NT2/D1 (cell line): ENCODE data around the gene SCTR.

Experiments used
- DNase-seq: peaks from one replicate; pipeline ENCODE4 v3.0.0-alpha.2; 2011; ENCODE audit warnings: low read depth, low spot score
- H3K27me3 ChIP-seq: 2 replicates; pipeline ENCODE4 v1.6.0; 2011; ENCODE audit warnings: mild to moderate bottlenecking; ENCODE audit not compliant: insufficient read length, insufficient read depth
- H3K36me3 ChIP-seq: 2 replicates; pipeline ENCODE4 v1.6.1; 2011; ENCODE audit warnings: mild to moderate bottlenecking, low read length, mixed read lengths; ENCODE audit not compliant: insufficient read depth, insufficient read length
- H3K4me1 ChIP-seq: 2 replicates; pipeline ENCODE4 v1.5.1; 2011; ENCODE audit not compliant: insufficient read depth, insufficient read length
- H3K4me3 ChIP-seq: 2 replicates; pipeline ENCODE4 v1.5.1; 2011; ENCODE audit warnings: low read depth; ENCODE audit not compliant: insufficient read length
- H3K9ac ChIP-seq: 2 replicates; pipeline ENCODE4 v1.6.0; 2011; ENCODE audit warnings: low read depth; ENCODE audit not compliant: insufficient read length
- H3K9me3 ChIP-seq: 2 replicates; pipeline ENCODE4 v1.5.1; 2011; ENCODE audit warnings: mild to moderate bottlenecking, low read length; ENCODE audit not compliant: insufficient read depth
- SUZ12 ChIP-seq: IDR thresholded peaks from 2 replicates; pipeline ENCODE4 v1.6.1; 2011; ENCODE audit not compliant: insufficient read length, insufficient read depth; ENCODE audit errors: extremely low read depth
- YY1 ChIP-seq: IDR thresholded peaks from 2 replicates; pipeline ENCODE4 v1.6.1; 2011; ENCODE audit not compliant: insufficient read length, insufficient read depth
- ZNF274 ChIP-seq: IDR thresholded peaks from 2 replicates; pipeline ENCODE4 v1.6.1; 2011; ENCODE audit warnings: mild to moderate bottlenecking, low read depth, low read length

The SCTR gene

DNA sequence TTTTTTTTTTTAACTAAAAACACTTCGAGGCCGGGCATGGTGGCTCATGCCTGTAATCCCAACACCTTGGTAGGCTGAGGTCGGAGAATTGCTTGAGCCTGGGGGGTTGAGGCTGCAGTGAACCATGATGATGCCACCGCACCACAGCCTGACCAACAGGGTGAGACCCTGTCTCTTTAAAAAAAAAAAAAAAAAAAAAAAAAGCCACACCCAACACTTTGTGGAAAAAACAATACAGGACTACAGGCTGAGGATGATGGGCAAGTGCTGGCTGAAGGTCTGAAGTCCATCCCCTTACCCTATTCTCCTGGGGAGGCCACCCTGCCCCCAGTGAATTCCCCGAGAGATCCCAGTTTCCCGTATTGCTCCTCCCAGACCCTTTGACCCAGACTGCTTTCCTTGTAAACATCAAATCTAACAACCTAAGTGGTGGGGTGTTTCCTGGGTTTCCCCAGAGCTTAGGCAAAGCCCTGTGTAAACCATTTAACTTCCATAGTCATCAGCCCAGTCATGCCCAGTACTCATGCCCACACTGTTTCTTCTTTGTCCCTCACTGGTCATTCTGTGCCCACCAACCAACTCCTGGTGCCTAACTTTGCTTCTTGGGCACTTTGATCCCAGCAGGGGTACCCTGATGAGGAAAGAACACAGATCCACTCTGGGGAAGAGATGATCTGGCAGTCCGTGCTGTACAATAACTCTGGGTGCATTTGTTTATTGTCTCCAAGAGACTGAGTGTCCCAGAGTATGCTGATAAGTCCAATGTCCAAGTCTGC, 98.5 kb downstream of the SCTR start:
- TF ChIP-seq SUZ12: no peak
- Histone ChIP-seq H3K4me3 (no peak overlapping the region), H3K9ac (no peak overlapping the region), H3K4me1 (peaks cover 16% of the 10 kb centered on the region), H3K36me3 (no peaks in the 10 kb centered on the region), H3K9me3 (peaks cover 16% of the 10 kb centered on the region), H3K27me3 (peaks cover 4% of the 10 kb centered on the region)
- no peak for DNase-seq

DNA sequence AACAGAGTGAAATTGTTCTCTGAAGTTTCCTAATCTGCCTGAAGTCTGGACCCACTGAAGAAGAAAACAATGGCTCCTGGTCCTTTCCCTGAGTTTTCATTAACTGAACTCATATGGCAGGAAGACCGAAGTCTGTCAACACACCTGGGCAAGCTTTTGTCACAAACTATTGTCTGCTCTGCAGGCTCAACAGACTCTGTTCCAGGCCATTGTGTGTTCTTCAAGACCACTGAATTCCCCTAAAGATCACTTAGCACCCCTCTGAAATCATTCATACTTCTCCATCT, 99.2 kb downstream of the SCTR start:
- peaks cover 13% of the 10 kb centered on the region for H3K4me1 ChIP-seq
- H3K4me3 ChIP-seq: no peak overlapping the region
- no peak for DNase-seq
- no peak for TF ChIP-seq YY1
- no peak for TF ChIP-seq SUZ12
- TF ChIP-seq ZNF274: no peak
- H3K36me3 ChIP-seq: no peaks in the 10 kb centered on the region
- peaks cover 4% of the 10 kb centered on the region for H3K27me3 ChIP-seq
- peaks cover 22% of the 10 kb centered on the region for H3K9me3 ChIP-seq
- H3K9ac ChIP-seq: no peak overlapping the region

DNA sequence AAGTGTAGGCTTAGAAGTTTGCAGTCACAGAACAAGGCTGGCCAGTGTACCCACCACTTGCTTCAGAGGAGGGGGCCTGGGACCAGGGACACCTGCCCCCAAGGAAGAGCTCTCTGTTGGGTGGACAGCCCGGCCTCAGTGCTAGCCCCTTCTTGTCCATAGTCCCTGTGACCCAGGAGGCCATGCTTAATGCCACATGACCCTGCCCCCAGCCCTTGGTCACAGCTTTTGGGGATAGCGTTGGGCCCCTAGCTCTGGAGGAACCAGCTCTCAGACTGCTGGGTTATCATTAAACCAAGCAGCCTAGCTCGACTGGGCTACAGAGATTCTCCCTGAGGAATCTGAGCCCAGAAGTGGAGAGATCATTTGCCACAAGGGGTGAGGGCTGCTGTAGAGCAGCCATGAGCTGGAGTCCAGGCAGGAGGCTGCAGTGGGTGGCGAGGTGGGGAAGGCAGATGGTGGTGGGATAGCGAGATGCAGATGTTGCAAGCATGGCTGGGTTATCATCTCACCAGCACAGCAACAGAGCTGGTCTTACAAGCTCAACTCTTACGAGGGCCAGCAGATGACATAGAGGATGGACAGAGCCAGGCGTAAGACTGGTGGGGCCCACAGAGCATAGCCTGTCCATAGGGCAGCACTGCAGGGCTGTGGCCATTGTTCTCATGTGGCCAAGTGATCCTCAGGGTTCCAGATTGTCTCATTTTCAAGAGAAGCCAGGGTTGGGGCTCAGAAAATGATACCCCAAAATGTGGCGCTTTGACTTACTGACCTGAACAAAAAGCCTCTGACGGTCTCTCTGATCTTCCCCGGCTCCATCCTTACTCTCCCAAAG, 99.8 kb downstream of the SCTR start:
- Histone ChIP-seq H3K9me3 (peaks cover 24% of the 10 kb centered on the region), H3K4me3 (no peak overlapping the region), H3K9ac (no peak overlapping the region), H3K27me3 (peaks cover 4% of the 10 kb centered on the region), H3K36me3 (no peaks in the 10 kb centered on the region), H3K4me1 (peaks cover 11% of the 10 kb centered on the region)
- TF ChIP-seq ZNF274 (no peak), YY1 (no peak), SUZ12 (no peak)
- DNase-seq: no peak

DNA sequence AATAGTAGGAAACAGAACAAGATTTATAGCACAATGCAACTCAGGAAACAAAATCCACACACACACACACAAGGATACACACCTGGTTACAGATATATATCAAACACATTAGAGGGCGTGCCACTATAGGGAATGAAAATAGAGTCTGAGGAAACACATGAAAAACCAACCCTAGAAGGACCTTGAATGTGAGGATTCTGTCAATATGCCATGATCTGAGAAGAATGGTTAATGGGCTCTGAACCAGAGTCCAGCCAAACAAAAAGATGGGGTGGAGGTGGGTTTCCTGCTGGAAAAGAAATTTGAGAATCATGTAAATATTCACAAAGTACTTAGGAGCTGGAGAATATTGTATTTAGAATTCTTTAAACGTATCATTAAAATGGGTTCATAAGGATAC, 100.5 kb downstream of the SCTR start:
- TF ChIP-seq ZNF274: no peak
- no peak for TF ChIP-seq YY1
- TF ChIP-seq SUZ12: no peak
- Histone ChIP-seq H3K9me3 (peaks cover 24% of the 10 kb centered on the region), H3K4me3 (no peak overlapping the region), H3K9ac (no peak overlapping the region), H3K36me3 (no peaks in the 10 kb centered on the region), H3K4me1 (peaks cover 6% of the 10 kb centered on the region), H3K27me3 (peaks cover 4% of the 10 kb centered on the region)
- DNase-seq: no peak

DNA sequence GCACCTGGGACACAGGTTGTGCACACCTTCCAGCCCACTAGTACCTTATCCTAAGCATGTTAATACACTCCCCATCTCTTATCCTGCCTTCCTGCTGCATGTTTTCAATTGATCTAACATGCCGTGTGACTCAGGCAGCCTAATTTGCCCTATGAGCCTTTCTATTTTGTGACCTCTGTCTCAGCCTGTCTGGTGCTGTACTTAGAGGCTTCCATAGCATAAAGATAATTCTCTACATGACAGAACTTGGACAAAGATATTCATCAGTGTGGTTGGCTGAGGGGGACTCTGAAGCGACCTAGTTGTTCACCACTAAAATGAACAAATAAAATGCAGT, 101.2 kb downstream of the SCTR start:
- DNase-seq: no peak
- H3K9ac ChIP-seq: no peak overlapping the region
- TF ChIP-seq SUZ12 (no peak), YY1 (no peak), ZNF274 (no peak)
- H3K9me3 ChIP-seq: peaks cover 24% of the 10 kb centered on the region
- peaks cover 6% of the 10 kb centered on the region for H3K4me1 ChIP-seq
- peaks cover 3% of the 10 kb centered on the region for H3K27me3 ChIP-seq
- H3K4me3 ChIP-seq: no peak overlapping the region
- no peaks in the 10 kb centered on the region for H3K36me3 ChIP-seq

DNA sequence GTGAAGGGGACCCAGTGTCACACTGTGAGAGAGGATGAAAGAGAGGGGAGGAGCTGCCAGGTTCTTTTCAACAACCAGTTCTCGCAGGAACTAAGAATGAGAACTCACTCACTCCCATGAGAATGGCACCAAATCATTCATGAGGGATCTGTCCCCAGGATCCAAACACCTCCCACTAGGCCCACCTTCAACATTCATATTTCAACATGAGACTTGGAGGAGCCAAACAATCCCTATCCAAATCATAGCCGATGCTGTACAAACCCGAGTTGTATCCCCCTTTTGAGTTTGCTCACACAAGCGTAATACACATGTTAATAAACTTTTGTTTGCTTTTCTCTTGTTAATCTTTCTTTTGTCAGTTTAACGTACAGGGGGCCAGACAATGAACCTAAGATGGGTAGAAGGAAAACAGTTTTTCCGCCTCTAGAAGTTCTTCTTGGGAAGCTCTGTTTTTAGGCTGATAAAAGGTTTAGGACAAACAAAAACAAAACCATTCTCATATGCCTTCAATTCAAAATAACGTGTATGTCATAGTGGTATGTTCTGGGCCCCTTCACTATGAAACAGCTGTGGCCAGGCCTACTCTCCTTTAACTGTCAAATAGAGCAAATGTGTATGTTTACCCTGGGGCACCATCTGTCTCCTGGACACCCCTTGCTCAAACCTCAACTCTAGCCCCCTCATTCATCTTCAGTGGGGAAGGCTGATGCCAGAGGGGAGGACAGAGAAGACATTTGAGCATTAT, 101.7 kb downstream of the SCTR start:
- Histone ChIP-seq H3K9me3 (peaks cover 24% of the 10 kb centered on the region), H3K27me3 (no peaks in the 10 kb centered on the region)
- no peak for TF ChIP-seq ZNF274
- TF ChIP-seq YY1: no peak
- TF ChIP-seq SUZ12: no peak

DNA sequence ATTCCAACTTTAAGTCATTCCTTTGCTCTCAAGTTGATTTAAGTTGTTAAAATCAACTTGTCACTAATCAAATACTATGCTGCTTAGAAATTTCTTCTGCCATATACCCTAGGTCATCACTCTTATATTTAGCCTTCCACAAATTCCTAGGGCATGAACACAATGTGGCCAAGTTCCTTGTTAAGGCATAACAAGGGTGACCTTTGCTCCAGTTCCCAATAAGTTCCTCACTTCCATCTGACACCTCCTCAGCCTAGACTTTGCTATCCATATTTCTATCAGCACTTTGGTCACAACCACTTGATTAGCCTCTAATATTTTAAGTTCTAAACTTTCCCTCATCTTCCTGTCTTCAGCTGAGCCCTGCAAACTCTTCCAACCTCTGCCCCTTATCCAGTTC, 102.5 kb downstream of the SCTR start:
- H3K4me3 ChIP-seq: no peak overlapping the region
- peaks cover 1% of the 10 kb centered on the region for H3K4me1 ChIP-seq
- H3K36me3 ChIP-seq: no peaks in the 10 kb centered on the region
- H3K9ac ChIP-seq: no peak overlapping the region
- H3K27me3 ChIP-seq: no peaks in the 10 kb centered on the region
- no peak for TF ChIP-seq SUZ12
- TF ChIP-seq ZNF274: no peak
- no peak for TF ChIP-seq YY1
- peaks cover 24% of the 10 kb centered on the region for H3K9me3 ChIP-seq
- DNase-seq: no peak

More for the DNA sequence above, 101.7 kb downstream of the SCTR start:
- Histone ChIP-seq H3K4me1 (peaks cover 6% of the 10 kb centered on the region), H3K9ac (no peak overlapping the region), H3K36me3 (no peaks in the 10 kb centered on the region), H3K4me3 (no peak overlapping the region)
- no peak for DNase-seq
